T-helper 9 cell (primary cell): Measurements from ENCODE around the gene KIDINS220.

ENCODE experiments used
- DNase-seq: peaks from one replicate; pipeline ENCODE4 v3.0.0-alpha.2; 2020

KIDINS220 gene

DNA sequence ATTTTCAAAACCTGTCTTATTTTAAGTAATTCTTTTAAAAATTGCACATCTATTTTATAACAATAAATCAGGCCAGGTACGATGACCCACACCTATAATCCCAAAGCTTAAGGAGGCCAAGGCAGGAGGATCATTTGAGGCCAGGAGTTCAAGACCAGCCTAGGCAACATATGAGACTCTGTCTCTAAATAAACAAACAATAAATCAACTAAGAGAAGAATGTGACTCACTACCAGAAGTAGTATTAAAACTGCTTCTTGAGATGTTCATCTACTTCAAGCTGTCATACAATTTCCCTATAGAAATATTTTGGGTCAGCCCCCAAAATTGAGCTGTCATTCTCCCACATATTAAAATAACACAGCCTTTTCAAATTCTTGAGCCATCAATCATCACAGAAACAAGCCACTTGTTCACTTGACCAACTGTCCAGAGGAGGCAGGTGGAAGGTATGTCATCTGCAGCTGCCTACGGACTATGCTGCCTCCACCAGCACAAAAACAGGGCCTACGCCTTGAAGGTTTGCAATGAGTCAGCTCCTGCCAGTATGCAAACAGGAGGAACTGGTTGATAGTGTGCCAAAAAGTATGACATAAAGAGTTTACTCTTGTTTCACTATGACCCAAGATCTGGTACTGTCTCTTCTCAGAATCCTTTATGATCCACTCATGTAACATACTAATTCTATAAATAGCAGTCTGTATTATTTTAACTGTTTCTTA is 33.6 kb downstream of the KIDINS220 start:
- no peak for DNase-seq

DNA sequence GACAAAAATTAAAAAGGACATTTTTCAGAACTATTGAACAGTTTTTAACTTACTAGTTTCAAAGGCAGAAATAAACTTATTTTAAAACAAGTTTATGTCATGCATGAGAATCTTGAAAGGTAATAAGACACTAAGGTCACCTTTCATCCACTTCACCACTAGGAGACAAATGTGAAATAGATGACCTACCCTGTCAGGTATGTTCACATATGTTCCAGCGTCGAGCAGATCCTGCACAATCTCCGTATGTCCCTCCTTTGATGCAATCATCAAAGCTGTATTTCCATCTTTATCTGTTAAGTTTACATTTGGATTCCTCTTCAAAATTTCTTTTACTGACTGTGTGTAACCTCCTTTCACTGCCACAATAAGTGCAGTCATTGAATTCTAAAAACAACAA is 34.7 kb downstream of the KIDINS220 start:
- DNase-seq = no peak

- no peak for DNase-seq
Observed at GRCh38 chr2:8800821-8801220, 36.6 kb downstream of the KIDINS220 start.

- DNase-seq = no peak
Observed at GRCh38 chr2:8800218-8800617, 37.2 kb downstream of the KIDINS220 start.

DNA sequence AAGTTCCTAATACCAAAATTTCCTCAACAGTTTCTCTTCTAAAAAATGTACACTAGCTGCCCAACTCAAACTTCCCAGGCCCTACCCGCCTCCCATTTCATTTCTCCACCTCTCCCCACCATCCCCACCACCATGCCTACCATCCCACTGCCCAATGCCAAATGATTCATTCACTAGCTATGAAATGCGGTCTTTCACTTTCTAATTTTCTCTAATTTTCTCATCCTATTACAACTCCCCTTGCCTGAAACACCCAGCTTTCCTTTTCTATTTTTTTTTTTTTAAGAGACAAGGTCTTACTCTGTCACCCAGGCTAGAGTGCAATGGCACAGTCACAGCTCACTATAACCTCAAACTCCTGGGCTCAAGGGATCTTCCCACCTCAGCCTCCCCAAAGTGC is 38.4 kb downstream of the KIDINS220 start:
- no peak for DNase-seq

- no peak for DNase-seq
Observed at GRCh38 chr2:8798393-8798792, 39.0 kb downstream of the KIDINS220 start.

DNA sequence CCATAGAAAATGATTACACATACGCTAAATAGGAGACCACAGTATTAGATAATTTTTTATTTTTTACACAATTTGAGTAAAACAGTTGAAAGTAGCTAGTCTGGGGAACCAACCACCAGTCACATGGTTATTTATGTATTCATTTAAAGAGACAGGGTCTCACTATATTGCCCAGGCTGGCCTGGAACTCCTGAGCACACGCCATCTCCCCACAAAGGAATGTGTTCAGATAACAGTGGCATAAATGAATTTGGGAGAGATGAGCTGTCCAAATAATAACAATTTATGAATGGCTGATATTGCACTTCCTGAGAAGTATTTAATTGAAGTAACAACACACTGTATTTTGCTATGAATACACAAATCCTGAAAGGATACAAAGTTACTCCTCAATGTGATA is 39.7 kb downstream of the KIDINS220 start:
- no peak for DNase-seq

- no peak for DNase-seq
Observed at GRCh38 chr2:8796878-8797550, 40.4 kb downstream of the KIDINS220 start.

GRCh38 chr2:8796315-8796848 is 41.0 kb downstream of the KIDINS220 start:
- no peak for DNase-seq

- no peak for DNase-seq
Observed at GRCh38 chr2:8794923-8795825, 42.2 kb downstream of the KIDINS220 start.

DNA sequence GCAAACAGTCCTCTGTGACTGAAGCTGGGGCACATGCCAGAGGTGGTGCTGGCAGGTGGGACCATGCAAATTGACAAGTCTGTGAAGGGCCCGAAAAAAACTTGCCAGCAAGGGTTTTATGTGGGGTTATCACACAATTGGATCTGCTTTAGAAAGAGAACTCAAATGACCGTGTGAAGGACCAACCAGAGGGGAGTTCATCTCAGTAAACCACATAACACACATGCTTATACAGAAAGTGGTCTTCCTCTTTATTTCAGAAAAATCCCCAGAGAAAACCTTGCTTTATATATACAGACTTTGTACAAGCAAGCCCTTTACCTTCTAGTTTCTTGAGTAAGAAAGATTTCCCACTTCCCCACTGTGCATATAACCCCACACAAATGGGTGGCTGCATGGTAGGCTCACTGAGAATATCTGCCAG is 46.7 kb downstream of the KIDINS220 start:
- DNase-seq = no peak

DNA sequence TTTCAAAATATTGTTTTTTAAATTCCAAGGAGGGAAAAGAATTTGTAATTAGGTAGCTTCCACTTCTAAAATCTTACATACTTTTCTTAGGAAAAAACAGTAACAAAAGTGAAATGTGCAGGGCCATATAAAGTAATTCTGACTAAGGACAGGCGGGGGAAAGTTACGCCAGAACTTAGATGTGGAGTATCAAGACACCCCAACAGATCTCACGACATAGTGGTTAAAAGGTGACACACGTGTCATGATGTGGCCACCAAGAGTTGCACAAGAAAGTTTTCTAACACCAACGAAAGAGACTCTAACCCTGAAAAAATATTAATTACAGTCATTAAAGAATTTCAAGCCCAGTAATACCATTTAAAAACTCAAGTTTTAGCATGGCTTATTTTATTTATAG is 51.0 kb downstream of the KIDINS220 start:
- no peak for DNase-seq

DNA sequence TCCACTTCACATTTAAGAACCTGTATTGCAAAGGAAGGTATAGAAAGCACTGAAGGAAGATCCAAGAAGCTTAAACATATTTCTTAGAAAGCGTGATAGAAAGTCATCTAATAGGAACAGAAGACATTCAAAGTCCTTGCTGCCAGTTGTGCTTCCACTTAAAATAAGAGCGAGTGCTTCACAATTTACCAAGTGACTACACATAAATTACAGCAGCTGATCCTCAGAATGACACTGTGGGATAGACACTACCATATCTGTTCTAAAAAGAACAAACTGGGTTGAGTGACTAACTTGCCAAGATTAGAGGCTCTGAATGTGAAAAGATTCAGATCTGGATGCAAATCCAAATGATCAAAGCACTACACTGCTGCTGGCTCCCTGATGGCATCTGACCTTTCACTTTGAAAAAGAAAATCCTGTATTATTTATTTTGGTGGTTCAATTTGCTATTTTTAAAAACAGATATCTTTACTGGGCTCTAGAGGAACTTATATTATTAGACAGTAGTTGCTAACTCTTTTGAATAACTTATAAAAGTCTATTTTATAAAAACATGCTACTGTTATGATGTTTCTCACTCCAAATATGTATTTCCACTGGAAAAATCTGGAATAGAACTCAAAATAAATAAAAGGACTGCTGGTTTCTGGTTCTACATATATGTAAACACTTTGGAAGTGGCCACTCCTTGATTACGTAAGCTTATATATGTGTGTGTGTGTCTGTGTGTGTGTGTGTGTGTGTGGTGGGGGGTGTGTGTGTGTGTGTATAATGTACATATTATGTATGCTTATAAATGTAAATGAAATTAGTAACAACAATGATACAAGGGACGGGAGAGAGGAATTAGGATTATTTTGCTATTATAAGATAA is 57.4 kb downstream of the KIDINS220 start:
- no peak for DNase-seq

DNA sequence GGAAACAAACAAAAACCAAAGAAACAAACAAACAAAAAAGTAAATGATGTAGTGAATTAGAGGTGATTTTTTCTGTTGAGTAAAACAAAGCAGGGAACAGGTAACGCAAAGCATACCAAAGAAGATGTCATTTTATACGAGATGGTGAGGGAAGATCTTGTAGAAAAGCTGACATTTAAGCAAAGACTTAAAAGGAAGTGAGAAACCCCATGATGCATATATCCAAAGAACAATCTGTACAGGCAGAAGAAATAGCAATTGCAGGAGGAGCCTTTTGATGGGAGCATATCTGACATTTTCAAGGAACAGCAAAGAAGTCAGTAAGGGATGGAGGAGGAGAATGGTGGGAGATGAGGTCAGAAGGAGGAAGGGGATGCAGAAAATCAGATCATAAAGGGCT is 63.0 kb downstream of the KIDINS220 start:
- no peak for DNase-seq

GRCh38 chr2:8767324-8767723 is 70.1 kb downstream of the KIDINS220 start:
- DNase-seq = no peak

DNA sequence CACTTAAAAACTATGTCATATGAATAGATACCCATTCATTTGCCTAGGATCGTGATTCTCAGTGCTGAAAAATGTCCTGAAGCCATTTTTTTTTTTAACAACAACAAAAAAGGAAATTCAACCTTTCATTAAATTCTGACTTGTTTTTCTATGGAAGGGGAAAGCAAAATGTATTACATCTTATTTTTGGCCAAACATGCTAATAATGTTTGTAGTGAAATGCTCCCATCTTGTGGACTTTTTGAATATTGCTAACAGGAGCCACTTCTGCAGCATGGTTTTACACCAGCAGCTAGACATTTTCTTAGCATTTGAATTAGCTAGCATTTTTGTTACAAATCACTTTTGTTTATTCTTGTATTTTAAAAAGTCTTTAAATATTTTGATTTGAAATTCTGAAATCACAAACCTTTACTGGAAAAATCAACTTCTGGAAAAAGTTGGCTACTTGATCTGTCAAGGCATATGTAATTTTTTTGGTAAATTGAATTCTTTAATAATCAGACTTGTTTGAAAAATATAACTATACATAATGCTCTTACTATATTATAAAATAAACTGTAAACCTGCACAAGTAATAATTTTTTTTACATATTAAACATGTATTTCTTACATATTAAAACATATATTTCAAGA is 75.8 kb downstream of the KIDINS220 start:
- DNase-seq = no peak

DNA sequence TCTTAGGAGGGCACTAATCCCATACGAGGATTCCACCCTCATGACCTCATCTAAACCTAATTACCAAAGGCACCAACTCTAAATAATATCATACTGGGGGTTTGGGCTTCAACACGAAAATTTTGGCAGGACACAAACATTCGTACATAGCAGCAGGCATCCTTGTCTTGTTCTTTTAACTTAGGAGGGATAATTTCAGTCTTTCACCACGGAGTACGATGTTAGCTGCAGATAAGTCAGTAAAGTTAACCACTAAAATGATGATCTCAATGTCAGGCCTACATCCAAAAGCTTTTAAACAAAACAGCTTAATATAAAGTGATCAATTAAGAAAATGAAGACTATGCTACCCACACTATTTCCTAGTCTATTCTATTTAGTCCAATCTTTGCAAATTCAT is 80.7 kb downstream of the KIDINS220 start:
- no peak for DNase-seq

- DNase-seq = no peak
Observed at GRCh38 chr2:8756230-8756629, 81.2 kb downstream of the KIDINS220 start.

DNA sequence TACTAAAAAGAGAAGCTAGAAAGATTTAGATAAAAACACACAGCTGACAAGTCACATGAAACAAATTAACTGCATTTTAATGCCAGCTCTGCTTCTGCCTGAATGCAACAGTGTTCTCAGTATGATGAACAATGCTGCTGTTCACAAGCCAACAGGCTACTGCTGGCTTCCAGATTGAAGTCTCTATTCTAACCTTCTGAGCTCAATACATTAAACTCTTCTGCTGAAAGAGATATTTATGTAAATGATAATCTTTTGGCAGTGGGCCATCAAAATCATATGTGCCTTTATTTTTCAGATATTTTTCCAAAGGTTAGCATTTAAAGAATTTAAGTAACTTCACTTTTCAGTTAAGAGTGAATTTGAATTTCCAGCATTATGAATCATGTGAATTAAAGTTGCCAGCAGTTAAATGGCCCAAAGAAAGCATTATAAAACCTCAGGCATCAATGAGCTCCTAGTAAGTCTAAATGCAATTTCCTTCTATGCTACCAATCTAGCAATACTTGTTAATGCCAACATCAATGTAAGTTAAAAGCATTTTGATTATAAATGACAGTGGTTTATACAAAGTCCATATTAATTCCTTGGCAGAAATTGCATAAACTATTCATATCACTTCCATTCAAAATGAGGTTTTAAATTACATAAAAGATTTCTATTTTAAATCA is 83.2 kb downstream of the KIDINS220 start:
- DNase-seq = no peak

DNA sequence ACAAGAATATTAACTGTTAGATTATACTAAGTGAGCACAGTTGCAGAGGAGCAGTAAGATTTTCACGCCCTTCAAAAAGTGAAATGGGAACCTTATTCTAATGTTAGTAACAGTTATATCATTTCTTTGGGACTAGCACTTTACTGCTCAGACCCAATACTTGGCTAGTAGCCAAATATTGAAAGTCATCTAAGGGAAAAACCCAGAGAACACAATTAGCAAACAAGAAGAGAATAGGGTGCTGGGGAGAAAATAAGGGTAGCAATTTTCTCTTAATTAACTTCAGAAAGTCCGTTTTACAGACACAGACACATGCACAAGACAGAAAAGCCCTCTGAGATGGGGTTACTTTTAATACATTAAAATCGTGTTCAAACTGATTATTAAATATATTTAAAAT is 83.8 kb downstream of the KIDINS220 start:
- DNase-seq = no peak

GRCh38 chr2:8752385-8752784 is 85.0 kb downstream of the KIDINS220 start:
- no peak for DNase-seq
